HG03095 (cell line): Measurements from ENCODE around the gene IGSF11.

Experiments
- ATAC-seq: cut with Tn5 transposase; IDR thresholded peaks from one replicate; pipeline ENCODE4 v1.9.1; 2021; ENCODE audit warnings: moderate library complexity; ENCODE audit not compliant: unreplicated experiment

IGSF11 gene

GRCh38 chr3:118951089-118951488 lies 83.6 kb downstream of the IGSF11 start:
- no peak for ATAC-seq

GRCh38 chr3:118949113-118949760 lies 85.4 kb downstream of the IGSF11 start:
- ATAC-seq = no peak

- no peak for ATAC-seq
Observed at GRCh38 chr3:118948146-118948545, 86.5 kb downstream of the IGSF11 start.

- ATAC-seq = no peak
Observed at GRCh38 chr3:118946449-118946848, 88.2 kb downstream of the IGSF11 start.

- ATAC-seq = no peak
Observed at GRCh38 chr3:118945834-118946233, 88.8 kb downstream of the IGSF11 start.

GRCh38 chr3:118943597-118943996 lies 91.0 kb downstream of the IGSF11 start:
- no peak for ATAC-seq

- no peak for ATAC-seq
Observed at GRCh38 chr3:118942671-118943070, 92.0 kb downstream of the IGSF11 start.

- ATAC-seq = no peak
Observed at GRCh38 chr3:118942195-118942594, 92.5 kb downstream of the IGSF11 start.

- no peak for ATAC-seq
Observed at GRCh38 chr3:118941236-118941635, 93.4 kb downstream of the IGSF11 start.

GRCh38 chr3:118938183-118938961 lies 96.3 kb downstream of the IGSF11 start:
- ATAC-seq = no peak

- no peak for ATAC-seq
Observed at GRCh38 chr3:118936811-118937210, 97.8 kb downstream of the IGSF11 start.

- no peak for ATAC-seq
Observed at GRCh38 chr3:118932822-118933558, 101.7 kb downstream of the IGSF11 start.

GRCh38 chr3:118931996-118932395 lies 102.7 kb downstream of the IGSF11 start:
- no peak for ATAC-seq

GRCh38 chr3:118927449-118927848 lies 107.2 kb downstream of the IGSF11 start:
- ATAC-seq = no peak

- ATAC-seq = no peak
Observed at GRCh38 chr3:118912188-118912587, 122.5 kb downstream of the IGSF11 start.

GRCh38 chr3:118910332-118910731 lies 124.3 kb downstream of the IGSF11 start:
- ATAC-seq = no peak

GRCh38 chr3:118909763-118910162 lies 124.9 kb downstream of the IGSF11 start:
- ATAC-seq = no peak

- ATAC-seq = no peak
Observed at GRCh38 chr3:118907909-118908308, 126.7 kb downstream of the IGSF11 start.

GRCh38 chr3:118900737-118901525 lies 133.7 kb downstream of the IGSF11 start:
- no peak for ATAC-seq

- no peak for ATAC-seq
Observed at GRCh38 chr3:118890206-118890605, 144.4 kb downstream of the IGSF11 start.

- no peak for ATAC-seq
Observed at GRCh38 chr3:118889691-118890090, 145.0 kb downstream of the IGSF11 start.
